Peyer's patch (tissue), 4 donors: ENCODE measurements around the gene TERB1. TPM values are rescaled to one million over a fixed set of nuclear protein-coding genes. Genes with fewer than 3 reads are reported as not detected.
A peak's percentile ranks its signal among the peaks of the same experiment; 100 is the strongest.

Experiments used
- DNase-seq, 3 donors: peaks; one replicate each; pipeline ENCODE4 v3.0.0-alpha.2; 2017 to 2019
- H3K27ac ChIP-seq, 4 donors: fragments of 200-600 bp; sonication (generic); one replicate each; pipeline ENCODE4 v1.5.1; 2016 to 2019
- H3K27me3 ChIP-seq, 2 donors: fragments of 200-600 bp; sonication (generic); one replicate each; pipeline ENCODE4 v1.5.1; 2019
- H3K36me3 ChIP-seq, 3 donors: fragments of 200-600 bp; sonication (generic); one replicate each; pipeline ENCODE4 v1.5.1; 2016 to 2019
- H3K4me1 ChIP-seq, 4 donors: fragments of 200-600 bp; sonication (generic); one replicate each; pipeline ENCODE4 v1.5.1; 2016 to 2019
- H3K4me3 ChIP-seq, 4 donors: fragments of 200-600 bp; sonication (generic); 1 replicate in 3 of 4; 2 replicates in 1 of 4; pipeline ENCODE4 v1.5.1; 2016 to 2019; ENCODE audit warnings: mild to moderate bottlenecking in 1 of 4
- H3K9me3 ChIP-seq, 4 donors: fragments of 200-600 bp; sonication (generic); one replicate each; pipeline ENCODE4 v1.5.1; 2016 to 2019; ENCODE audit warnings: mild to moderate bottlenecking in 1 of 4
- POLR2A ChIP-seq, 2 donors: fragments of 450-650 bp; IDR thresholded peaks; one replicate each; pipeline ENCODE4 v1.5.1; 2017; ENCODE audit warnings: antibody characterized with exemption in 2 of 2, mild to moderate bottlenecking in 2 of 2, moderate library complexity in 2 of 2
- total RNA-seq, 4 donors: library from RNA; depleted of rRNA; stranded (reverse); fragments of >200 nt; gene quantifications; one replicate each; pipeline ENCODE4 v1.1.0, GENCODE V29; 2016
- TF ChIP-seq, protein P1 (sequence below), 6 experiments: fragments of 450-650 bp in 4 of 6; fragments of 200-600 bp in 2 of 6; sonication (generic) in 1 of 6; IDR thresholded peaks; one replicate each; pipeline ENCODE4 v1.5.1; 2017 to 2019; ENCODE audit warnings: antibody characterized with exemption in 6 of 6, mild to moderate bottlenecking in 3 of 6, moderate library complexity in 1 of 6

The TERB1 gene
- total RNA-seq, 4 donors from 2014 or later = 0.40 TPM; not detected in 3

DNA sequence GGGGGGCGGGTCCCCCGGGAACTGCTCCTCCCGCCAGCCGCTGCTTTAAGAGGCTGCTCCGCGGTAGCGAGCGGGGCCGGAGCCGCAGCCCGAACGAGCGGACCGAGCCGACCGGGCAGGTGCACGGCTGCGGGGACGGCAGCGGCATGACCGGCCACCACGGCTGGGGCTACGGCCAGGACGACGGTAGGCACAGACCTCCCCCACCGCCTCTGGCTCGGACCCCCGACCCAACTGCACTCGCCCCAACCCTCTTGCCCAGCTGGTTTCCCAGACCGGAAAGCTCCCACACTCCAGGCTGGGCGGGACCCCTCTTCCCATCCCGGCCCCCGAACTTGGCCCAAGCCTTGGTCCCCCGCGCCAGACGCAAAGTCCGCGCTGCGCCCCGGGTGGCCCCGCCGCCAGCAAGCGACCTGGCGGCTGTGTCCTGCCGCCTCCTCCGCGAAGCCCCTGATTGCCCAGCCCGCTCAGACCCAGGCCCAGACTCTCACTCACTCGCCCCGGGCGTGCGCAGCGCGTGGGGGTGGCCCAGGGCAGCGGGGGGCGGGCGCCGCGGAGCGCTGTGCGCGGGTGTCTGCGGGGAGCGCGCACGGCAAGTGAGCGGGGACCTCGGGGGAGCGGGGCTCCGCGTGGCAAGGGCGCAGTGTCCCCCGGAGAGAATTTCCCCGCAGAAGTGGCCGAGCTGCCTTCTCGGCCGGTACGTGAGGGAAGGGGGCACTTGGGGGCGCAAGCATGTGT lies 43.1 kb upstream of the TERB1 start, which contains the start of gene CA7:
CA7 (plus strand) TSS at position 73 of the 738 bp plus-strand sequence; CDS start at position 147, 74 bp downstream.
- Histone ChIP-seq H3K27me3 (peaks cover 0 to 11% of the 10 kb centered on the region in 2 donors), H3K4me3 (peak within 1 kb of the TSS in 3 of 4 donors; percentile 32 to 57 (median 41))
- peak in 1 of 3 donors; percentile 37 for DNase-seq

DNA sequence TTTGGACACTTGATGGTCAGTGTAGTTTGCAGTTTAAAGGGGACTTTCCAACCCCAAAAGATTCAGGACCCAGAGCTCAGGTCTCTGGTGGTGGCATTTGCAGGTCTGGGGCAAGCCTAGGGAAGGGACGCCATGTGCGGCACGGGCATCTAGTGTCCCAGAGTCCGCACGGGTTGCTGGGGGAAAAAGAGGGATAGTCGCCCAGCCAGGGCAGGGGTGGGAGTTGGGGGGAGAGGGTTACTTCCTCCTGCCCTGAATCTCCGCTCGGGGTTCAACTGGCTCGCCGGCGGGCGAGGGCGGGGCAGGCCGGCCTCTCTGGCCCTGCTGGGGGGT lies 42.6 kb upstream of the TERB1 start:
- Histone ChIP-seq H3K36me3 (no peaks in the 10 kb centered on the region), H3K9me3 (no peaks in the 10 kb centered on the region), H3K4me1 (peaks cover 0 to 12% (median 9%) of the 10 kb centered on the region in 4 donors)

More for the DNA sequence above, 43.1 kb upstream of the TERB1 start, which contains the start of gene CA7:
- TF ChIP-seq POLR2A (IDR thresholded peaks at IDR 0.05) = no peak
- TF ChIP-seq, protein P1, sequence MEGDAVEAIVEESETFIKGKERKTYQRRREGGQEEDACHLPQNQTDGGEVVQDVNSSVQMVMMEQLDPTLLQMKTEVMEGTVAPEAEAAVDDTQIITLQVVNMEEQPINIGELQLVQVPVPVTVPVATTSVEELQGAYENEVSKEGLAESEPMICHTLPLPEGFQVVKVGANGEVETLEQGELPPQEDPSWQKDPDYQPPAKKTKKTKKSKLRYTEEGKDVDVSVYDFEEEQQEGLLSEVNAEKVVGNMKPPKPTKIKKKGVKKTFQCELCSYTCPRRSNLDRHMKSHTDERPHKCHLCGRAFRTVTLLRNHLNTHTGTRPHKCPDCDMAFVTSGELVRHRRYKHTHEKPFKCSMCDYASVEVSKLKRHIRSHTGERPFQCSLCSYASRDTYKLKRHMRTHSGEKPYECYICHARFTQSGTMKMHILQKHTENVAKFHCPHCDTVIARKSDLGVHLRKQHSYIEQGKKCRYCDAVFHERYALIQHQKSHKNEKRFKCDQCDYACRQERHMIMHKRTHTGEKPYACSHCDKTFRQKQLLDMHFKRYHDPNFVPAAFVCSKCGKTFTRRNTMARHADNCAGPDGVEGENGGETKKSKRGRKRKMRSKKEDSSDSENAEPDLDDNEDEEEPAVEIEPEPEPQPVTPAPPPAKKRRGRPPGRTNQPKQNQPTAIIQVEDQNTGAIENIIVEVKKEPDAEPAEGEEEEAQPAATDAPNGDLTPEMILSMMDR (IDR thresholded peaks at IDR 0.05) = no peak
- peaks cover 0 to 12% (median 9%) of the 10 kb centered on the region in 4 donors for H3K4me1 ChIP-seq
- H3K9me3 ChIP-seq = no peaks in the 10 kb centered on the region
- no peaks in the 10 kb centered on the region for H3K36me3 ChIP-seq
- H3K27ac ChIP-seq = no peak within 1 kb of the TSS

DNA sequence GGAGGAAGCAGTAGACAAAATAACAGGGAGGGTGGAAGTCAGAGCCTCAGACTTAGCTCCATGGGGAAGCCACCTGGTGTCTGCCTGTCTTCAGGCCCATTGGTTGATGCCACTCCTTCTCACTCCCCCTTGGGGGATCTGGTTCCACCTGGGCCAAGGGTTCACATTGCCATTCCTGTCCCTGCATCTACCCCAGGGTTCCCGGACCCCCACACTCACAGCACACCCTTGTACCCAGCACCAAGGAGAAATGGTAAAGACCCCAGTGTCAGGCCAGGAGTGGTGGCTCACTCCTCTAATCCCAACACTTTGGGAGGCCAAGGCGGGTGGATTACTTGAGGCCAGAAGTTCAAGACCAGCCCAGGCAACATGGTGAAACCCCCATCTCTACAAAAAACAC lies 41.8 kb upstream of the TERB1 start:
- TF ChIP-seq, protein P1 (IDR thresholded peaks at IDR 0.05) = no peak
- no peak for TF ChIP-seq POLR2A (IDR thresholded peaks at IDR 0.05)
- DNase-seq = no peak
- no peaks in the 10 kb centered on the region for H3K36me3 ChIP-seq
- no peak overlapping the region for H3K27ac ChIP-seq
- peaks cover 0 to 12% (median 9%) of the 10 kb centered on the region in 4 donors for H3K4me1 ChIP-seq
- H3K4me3 ChIP-seq = no peak overlapping the region
- no peaks in the 10 kb centered on the region for H3K9me3 ChIP-seq
- peaks cover 0 to 11% of the 10 kb centered on the region in 2 donors for H3K27me3 ChIP-seq

More for the DNA sequence above, 42.6 kb upstream of the TERB1 start:
- H3K27me3 ChIP-seq = peaks cover 0 to 11% of the 10 kb centered on the region in 2 donors
- no peak for DNase-seq
- H3K4me3 ChIP-seq = peak overlapping the region in 3 of 4 donors; percentile 32 to 57 (median 41)
- H3K27ac ChIP-seq = no peak overlapping the region
- TF ChIP-seq, protein P1 (IDR thresholded peaks at IDR 0.05) = no peak
- TF ChIP-seq POLR2A (IDR thresholded peaks at IDR 0.05) = no peak

DNA sequence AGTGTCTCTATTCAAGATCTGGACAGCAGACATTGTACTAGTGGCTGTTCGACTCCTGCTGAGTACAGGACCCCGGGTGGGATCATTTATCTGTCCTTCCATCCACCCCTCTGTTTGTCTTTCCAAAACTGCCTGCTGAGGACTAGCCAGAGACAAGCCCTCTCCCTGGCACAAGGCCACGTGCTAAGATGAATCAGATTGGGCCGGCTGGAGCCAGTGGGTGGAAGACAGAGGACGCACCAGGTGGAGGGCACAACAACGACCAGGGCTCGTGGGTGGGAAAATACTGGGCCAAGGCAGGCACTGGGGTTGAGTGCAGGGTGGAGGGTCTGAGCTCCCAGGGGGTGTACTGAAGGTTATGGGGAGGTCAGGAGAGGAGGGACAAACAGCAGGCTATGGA lies 41.4 kb upstream of the TERB1 start:
- no peak overlapping the region for H3K27ac ChIP-seq
- H3K27me3 ChIP-seq = peaks cover 0 to 11% of the 10 kb centered on the region in 2 donors
- DNase-seq = no peak
- no peaks in the 10 kb centered on the region for H3K36me3 ChIP-seq
- H3K9me3 ChIP-seq = no peaks in the 10 kb centered on the region
- H3K4me1 ChIP-seq = peaks cover 0 to 12% (median 9%) of the 10 kb centered on the region in 4 donors
- TF ChIP-seq, protein P1 (IDR thresholded peaks at IDR 0.05) = no peak
- no peak for TF ChIP-seq POLR2A (IDR thresholded peaks at IDR 0.05)
- no peak overlapping the region for H3K4me3 ChIP-seq

DNA sequence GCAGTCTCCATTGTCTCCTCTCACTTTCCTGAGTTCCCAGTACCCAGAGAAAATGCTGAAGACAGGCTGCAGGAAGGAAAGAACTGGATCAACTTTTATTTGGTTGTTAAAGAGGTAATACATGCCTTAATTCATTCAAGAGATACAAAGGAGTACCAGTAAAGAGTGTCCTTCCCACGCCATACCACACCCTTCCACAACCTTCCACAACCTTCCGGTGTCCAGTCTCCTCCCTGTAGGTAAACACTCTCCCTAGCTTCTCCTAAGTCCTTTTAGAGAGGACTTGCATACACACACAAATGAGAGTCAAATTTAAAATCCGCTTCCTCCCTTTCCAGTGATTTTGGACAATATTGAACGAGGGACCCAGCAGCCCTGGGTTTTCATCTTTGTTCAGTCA lies 40.0 kb upstream of the TERB1 start:
- Histone ChIP-seq H3K27me3 (peaks cover 0 to 11% of the 10 kb centered on the region in 2 donors), H3K36me3 (no peaks in the 10 kb centered on the region), H3K9me3 (no peaks in the 10 kb centered on the region), H3K27ac (no peak overlapping the region), H3K4me3 (no peak overlapping the region), H3K4me1 (peaks cover 0 to 12% (median 9%) of the 10 kb centered on the region in 4 donors)
- no peak for DNase-seq
- no peak for TF ChIP-seq POLR2A (IDR thresholded peaks at IDR 0.05)
- TF ChIP-seq, protein P1 (IDR thresholded peaks at IDR 0.05) = no peak
